ENCODE data around the gene NT5C3B.
"Not testable (repeated sequence)": the region's sequence is repeated elsewhere in the genome, so short reads cannot be mapped to it uniquely, and the experiment has no call there.

NT5C3B gene

DNA sequence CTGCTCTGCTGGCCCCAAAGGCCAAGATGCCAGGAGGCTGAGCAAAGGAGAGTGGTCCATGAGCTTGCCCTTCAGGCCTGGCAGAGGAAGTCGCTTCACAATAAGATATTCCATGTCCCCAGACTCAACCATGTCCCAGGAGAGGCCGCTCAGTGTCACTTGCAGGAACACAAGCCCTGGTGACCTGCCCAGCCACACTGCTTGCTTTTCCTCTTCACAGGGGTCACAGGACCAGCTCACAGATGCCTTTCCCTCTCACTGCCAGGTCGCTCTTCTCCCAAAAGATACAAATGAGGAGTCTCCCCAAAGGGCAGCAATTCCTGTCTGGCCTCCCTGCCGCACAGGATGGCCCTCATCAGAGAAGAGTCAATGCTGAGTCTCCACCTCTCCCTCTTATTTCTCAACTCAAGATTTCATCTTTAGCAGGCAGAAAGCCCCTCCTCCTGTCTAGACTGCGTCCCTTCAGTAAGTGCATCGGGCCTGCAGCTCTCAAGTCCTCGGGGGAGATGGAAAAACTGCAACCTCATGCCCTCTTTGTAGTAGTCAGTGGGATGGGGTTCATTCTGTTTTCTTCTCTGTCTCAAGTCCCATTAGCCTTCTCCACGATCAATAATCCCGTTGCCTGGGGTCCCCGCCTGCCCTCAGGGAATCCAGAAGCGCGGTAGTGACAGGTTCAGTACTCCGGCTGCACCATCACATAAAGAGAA is 54.5 kb downstream of the NT5C3B start:
- DNase-seq = no peak

DNA sequence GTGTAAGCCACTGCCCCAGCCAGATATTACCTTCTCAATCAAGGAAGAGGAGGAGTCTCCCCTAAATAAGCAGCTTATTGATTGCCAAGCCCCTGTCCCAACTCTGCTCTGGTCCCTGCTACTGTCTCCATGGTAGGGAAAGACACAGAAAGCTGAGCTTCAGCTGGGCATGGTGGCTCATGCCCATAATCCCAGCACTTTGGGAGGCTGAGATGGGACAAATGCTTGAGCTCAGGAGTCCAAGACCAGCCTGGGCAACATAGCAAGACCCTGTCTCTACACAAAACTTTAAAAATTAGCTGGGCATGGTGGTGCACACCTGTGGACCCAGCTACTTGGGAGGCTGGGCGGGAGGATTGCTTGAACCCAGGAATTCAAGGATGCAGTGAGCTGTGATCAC is 56.1 kb downstream of the NT5C3B start:
- no peak for DNase-seq

DNA sequence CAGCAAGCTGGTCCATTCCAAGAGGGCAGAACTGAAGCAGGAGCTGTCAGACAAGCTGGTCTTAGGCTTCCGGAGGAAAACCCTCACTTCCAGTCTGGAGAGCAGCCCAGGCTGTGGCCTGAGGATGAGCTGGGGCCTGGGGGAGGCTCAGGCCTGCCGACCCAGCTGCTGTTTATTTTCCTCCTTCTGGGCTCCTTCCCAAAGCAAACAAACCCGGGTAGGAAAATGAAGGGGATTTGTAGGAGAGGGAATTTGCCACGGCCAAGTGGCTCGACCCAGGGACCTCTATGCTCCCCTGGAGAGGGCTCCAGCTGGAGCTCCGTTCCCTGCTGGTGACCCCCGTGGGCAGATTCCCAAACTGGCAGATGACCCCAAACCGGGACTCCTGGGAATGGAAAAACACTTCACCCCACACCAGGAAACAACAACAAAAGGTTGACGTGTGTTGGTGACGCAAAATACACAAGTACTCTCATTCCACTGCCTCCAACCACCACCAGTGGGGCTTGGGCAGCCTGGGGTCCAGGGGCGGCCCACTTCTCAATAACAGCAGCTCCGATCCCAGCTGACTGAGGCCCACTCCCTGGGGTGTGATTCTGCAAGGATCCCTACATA is 58.4 kb downstream of the NT5C3B start:
- no peak for DNase-seq

DNA sequence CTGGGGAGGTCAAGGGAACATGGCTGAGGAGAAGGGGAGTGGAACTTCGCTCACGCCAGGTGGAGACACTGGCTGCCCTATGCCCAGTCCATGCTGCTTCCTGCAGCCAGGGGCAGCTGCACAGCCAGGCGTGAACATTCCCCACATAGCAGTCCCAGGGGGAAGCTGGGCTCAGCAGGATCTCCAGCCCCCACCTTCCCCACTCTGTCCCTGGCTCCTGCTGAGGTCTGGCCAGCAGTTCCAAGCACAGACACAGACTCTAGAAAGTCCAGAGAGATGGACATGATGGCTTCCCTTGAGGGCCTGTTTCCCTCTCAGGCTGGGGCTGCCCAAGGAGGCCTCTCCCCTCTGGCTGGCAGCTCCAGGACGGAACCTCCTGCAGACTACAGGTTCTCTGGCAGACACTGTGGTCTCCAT is 58.9 kb downstream of the NT5C3B start:
- no peak for DNase-seq

DNA sequence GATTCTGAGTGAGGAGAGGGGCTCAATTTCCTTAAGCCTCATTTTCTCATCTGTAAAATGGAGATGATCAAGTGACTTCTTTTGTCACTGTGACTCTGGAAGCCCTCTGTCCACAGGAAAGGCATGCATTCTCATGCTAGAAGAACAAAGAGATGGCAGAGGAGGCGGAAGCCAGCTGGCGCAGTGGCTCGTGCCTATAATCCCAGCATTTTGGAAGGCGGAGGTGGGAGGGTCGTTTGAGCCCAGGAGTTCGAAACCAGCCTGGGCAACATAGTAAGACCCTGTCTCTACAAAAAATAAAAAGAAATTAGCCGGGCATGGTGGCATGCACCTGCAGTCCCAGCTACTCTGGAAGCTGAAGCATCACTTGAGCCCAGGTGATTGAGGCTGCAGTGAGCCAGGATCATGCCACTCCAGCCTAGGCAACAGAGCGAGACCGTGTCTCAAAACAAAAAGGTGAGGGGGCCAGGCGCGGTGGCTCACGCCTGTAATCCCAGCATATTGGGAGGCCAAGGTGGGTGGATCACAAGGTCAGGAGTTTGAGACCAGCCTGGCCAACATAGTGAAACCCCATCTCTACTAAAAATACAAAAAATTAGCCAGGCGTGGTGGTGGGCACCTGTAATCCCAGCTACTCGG is 59.7 kb downstream of the NT5C3B start:
- DNase-seq = not testable (repeated sequence)

DNA sequence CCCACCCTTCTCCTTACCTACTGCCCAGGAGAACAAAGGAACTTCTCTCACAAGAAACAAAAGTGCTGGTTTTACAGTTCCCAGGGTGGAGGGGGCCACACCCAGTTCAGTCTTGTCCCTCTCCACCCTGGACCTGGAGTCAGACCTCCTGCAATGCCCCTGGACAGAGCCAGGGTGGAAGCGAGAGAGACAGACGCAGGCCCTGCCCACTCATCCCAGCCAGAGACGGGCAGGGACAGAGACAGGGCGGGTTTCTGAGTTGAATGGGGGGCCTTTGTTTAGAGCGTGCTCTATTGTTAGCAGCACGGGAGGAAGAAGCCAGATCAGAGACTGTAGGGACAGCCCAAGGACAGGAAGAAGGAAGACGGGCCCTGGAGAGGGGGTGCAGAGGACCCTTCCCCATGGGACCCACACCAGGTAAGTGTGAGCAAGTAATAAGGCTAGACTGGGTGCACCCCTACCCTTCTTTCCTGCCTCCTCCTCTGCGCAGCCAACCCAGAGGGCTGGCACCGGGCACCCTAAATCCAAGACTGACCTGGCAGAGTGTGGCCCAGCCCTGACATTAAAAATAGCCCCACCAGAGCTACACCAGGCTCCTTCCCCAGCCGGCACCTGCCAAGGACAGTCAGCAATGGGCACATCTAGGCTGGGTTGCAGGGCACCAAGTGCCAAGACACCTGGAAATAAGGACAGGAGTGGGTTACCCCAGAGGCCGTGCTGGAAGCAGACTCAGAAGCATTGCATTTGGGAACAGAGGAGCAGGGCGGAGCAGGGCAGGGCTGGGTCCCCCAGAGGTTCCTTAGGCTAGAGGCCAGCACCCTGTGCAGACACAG is 60.4 kb downstream of the NT5C3B start:
- DNase-seq = no peak

All from cortex of kidney (tissue), 1 donor.